A549 (cell line): ENCODE results near the gene BPIFB2. TPM values are rescaled to one million over a fixed set of nuclear protein-coding genes. Genes with fewer than 3 reads are reported as not detected.
"Not testable (repeated sequence)": the region's sequence is repeated elsewhere in the genome, so short reads cannot be mapped to it uniquely, and the experiment has no call there.

ENCODE experiments used
- ATAC-seq, 2 experiments: fragments of 200-7000 bp in 1 of 2; fragments of >200 bp in 1 of 2; cut with Nextera tagmentation in 1 of 2; cut with Tn5 transposase in 1 of 2; 3 replicates each; pipeline versions ENCODE4 v1.8.0 to v1.9.1; 2018 to 2020; ENCODE audit warnings: mild to moderate bottlenecking in 1 of 2, moderate library complexity in 1 of 2
- CTCF ChIA-PET: fragments of 300-600 bp; sonication (Branson Sonifier 250); formaldehyde crosslinking; extraction: SDS; loops from one replicate; lab custom pipeline; 2021; ENCODE audit warnings: antibody characterized with exemption, inconsistent platforms; lab: Yijun Ruan, JAX
- POLR2A ChIA-PET: fragments of 350-600 bp; formaldehyde crosslinking; extraction: SDS; loops from one replicate; lab custom pipeline; 2021; ENCODE audit warnings: antibody characterized with exemption, inconsistent platforms; lab: Yijun Ruan, JAX
- DNase-seq, 2 experiments: peaks; one replicate each; pipeline versions ENCODE4 v3.0.0 to v3.0.0-alpha.2; 2011 to 2016; ENCODE audit warnings: low read depth in 1 of 2, low spot score in 1 of 2
- FAIRE-seq: peaks from 2 replicates; lab custom pipeline; 2011; peaks lifted over from hg19 to GRCh38; lab: Jason Lieb, UNC
- H3K27ac ChIP-seq, 2 experiments: fragments of >200 bp; sonication (Bioruptor Twin); formaldehyde crosslinking; 3 replicates each; pipeline ENCODE4 v1.5.1; 2016 to 2017
- H3K4me1 ChIP-seq: fragments of >200 bp; sonication (Bioruptor Twin); formaldehyde crosslinking; 3 replicates; pipeline ENCODE4 v1.6.1; 2016
- H3K4me2 ChIP-seq: fragments of >200 bp; sonication (Bioruptor Twin); formaldehyde crosslinking; 3 replicates; pipeline ENCODE4 v1.6.1; 2016
- H3K4me3 ChIP-seq: fragments of >200 bp; sonication (Bioruptor Twin); formaldehyde crosslinking; 3 replicates; pipeline ENCODE4 v1.5.1; 2016
- H3K9me3 ChIP-seq: fragments of >200 bp; sonication (Bioruptor Twin); formaldehyde crosslinking; 3 replicates; pipeline ENCODE4 v1.6.1; 2016
- BCL3 ChIP-seq: fragments of >200 bp; sonication (Bioruptor Twin); formaldehyde crosslinking; IDR thresholded peaks from 3 replicates; pipeline ENCODE4 v1.6.1; 2016
- BHLHE40 ChIP-seq: IDR thresholded peaks from 2 replicates; pipeline ENCODE4 v1.6.1; 2012; ENCODE audit warnings: low read depth, low read length, inconsistent platforms
- CHD2 ChIP-seq: fragments of 150-350 bp; IDR thresholded peaks from 2 replicates; pipeline ENCODE4 v1.6.1; 2014; ENCODE audit warnings: low read length; ENCODE audit not compliant: partially characterized antibody
- CHD4 ChIP-seq: fragments of 200-600 bp; sonication (generic); IDR thresholded peaks from 2 replicates; pipeline ENCODE4 v1.6.1; 2016; ENCODE audit warnings: antibody characterized with exemption, mild to moderate bottlenecking, borderline replicate concordance
- EHF ChIP-seq: fragments of 250-450 bp; sonication (Bioruptor Pico); IDR thresholded peaks from 2 replicates; pipeline ENCODE4 v1.5.0; 2020; ENCODE audit warnings: mild to moderate bottlenecking
- EP300 ChIP-seq, 2 experiments: fragments of >200 bp; sonication (Bioruptor Twin); formaldehyde crosslinking; IDR thresholded peaks; 2 replicates in 1 of 2; 3 replicates in 1 of 2; pipeline ENCODE4 v1.6.1; 2016 to 2017
- FOSB ChIP-seq: fragments of 250-450 bp; sonication (Bioruptor Pico); IDR thresholded peaks from 2 replicates; pipeline ENCODE4 v1.5.0; 2020; ENCODE audit warnings: mild to moderate bottlenecking, moderate library complexity
- GATA3 ChIP-seq: IDR thresholded peaks from 2 replicates; pipeline ENCODE4 v1.6.1; 2012; ENCODE audit warnings: borderline replicate concordance
- HES2 ChIP-seq: fragments of >200 bp; sonication (Bioruptor Twin); formaldehyde crosslinking; IDR thresholded peaks from 2 replicates; pipeline ENCODE4 v1.6.1; 2016
- HMGXB4 ChIP-seq: fragments of 250-450 bp; sonication (Bioruptor Pico); IDR thresholded peaks from 2 replicates; pipeline ENCODE4 v1.5.0; 2021; ENCODE audit warnings: mild to moderate bottlenecking, moderate library complexity, borderline replicate concordance
- HOXB5 ChIP-seq: fragments of 250-450 bp; sonication (Bioruptor Pico); IDR thresholded peaks from 2 replicates; pipeline ENCODE4 v1.5.0; 2020; ENCODE audit warnings: mild to moderate bottlenecking, moderate library complexity
- JUN ChIP-seq, 2 experiments: fragments of >200 bp; sonication (Bioruptor Twin); formaldehyde crosslinking; IDR thresholded peaks; 2 replicates in 1 of 2; 3 replicates in 1 of 2; pipeline ENCODE4 v1.6.1; 2016 to 2017
- KDM5A ChIP-seq: fragments of 200-600 bp; sonication (generic); IDR thresholded peaks from 2 replicates; pipeline ENCODE4 v1.6.1; 2016; ENCODE audit warnings: antibody characterized with exemption, mild to moderate bottlenecking
- MAFK ChIP-seq: fragments of 450-650 bp; IDR thresholded peaks from 2 replicates; pipeline ENCODE4 v1.6.1; 2014; ENCODE audit not compliant: partially characterized antibody
- MAZ ChIP-seq: fragments of 150-350 bp; IDR thresholded peaks from 2 replicates; pipeline ENCODE4 v1.6.1; 2014; ENCODE audit warnings: antibody characterized with exemption, low read depth, low read length, borderline replicate concordance
- MYC ChIP-seq: IDR thresholded peaks from 2 replicates; pipeline ENCODE4 v1.6.1; 2012; ENCODE audit warnings: mild to moderate bottlenecking, inconsistent platforms, low read length, improper control_type of control experiment, borderline replicate concordance
- NPAS2 ChIP-seq: fragments of 250-450 bp; sonication (Bioruptor Pico); IDR thresholded peaks from 2 replicates; pipeline ENCODE4 v1.8.0; 2022; ENCODE audit warnings: mild to moderate bottlenecking, moderate library complexity, borderline replicate concordance
- PBX3 ChIP-seq: IDR thresholded peaks from 2 replicates; pipeline ENCODE4 v1.6.1; 2012
- POLR2A ChIP-seq: IDR thresholded peaks from 2 replicates; pipeline ENCODE4 v1.6.1; 2012; ENCODE audit warnings: mild to moderate bottlenecking, low read length
- RARB ChIP-seq: fragments of 250-450 bp; sonication (Bioruptor Pico); IDR thresholded peaks from 2 replicates; pipeline ENCODE4 v1.8.0; 2021; ENCODE audit warnings: mild to moderate bottlenecking, moderate library complexity
- RNF2 ChIP-seq: fragments of 200-600 bp; sonication (generic); IDR thresholded peaks from 2 replicates; pipeline ENCODE4 v1.6.1; 2016; ENCODE audit warnings: low read depth, mild to moderate bottlenecking, antibody characterized with exemption, moderate library complexity, borderline replicate concordance
- TFCP2L1 ChIP-seq: fragments of 250-450 bp; sonication (Bioruptor Pico); IDR thresholded peaks from 2 replicates; pipeline ENCODE4 v1.5.0; 2021; ENCODE audit warnings: mild to moderate bottlenecking
- TP53 ChIP-seq: fragments of 250-450 bp; sonication (Bioruptor Pico); IDR thresholded peaks from 2 replicates; pipeline ENCODE4 v1.5.0; 2021; ENCODE audit warnings: mild to moderate bottlenecking, moderate library complexity
- USF2 ChIP-seq: fragments of 450-650 bp; IDR thresholded peaks from 2 replicates; pipeline ENCODE4 v1.6.1; 2014; ENCODE audit warnings: antibody characterized with exemption
- ZFP36 ChIP-seq: fragments of 450-650 bp; IDR thresholded peaks from 2 replicates; pipeline ENCODE4 v1.6.1; 2014; ENCODE audit warnings: borderline replicate concordance; ENCODE audit not compliant: partially characterized antibody
- WGBS: methylation state at CpG from one replicate; pipeline ENCODE4 v1.1.6; 2017; ENCODE audit errors: missing lambda C conversion rate; 5-methylcytosine and 5-hydroxymethylcytosine counted together
- polyA plus RNA-seq, 4 experiments: library from polyadenylated mRNA; depleted of rRNA in 3 of 4; stranded (reverse); fragments of >200 nt; fragmentation: RNase III in 1 of 4; extraction: RNeasy Plus Mini Kit Qiagen cat#74134 plus additional on column Dnase treatment in 1 of 4; gene quantifications; 2 replicates in 3 of 4; 3 replicates in 1 of 4; pipeline ENCODE4 v1.2.3, GENCODE V29; 2011 to 2017

Gene BPIFB2
- polyA plus RNA-seq, 2 of the 4 experiments (the other 2 are of a cell fraction), result not detected

GRCh38 chr20:32960849-32961731, 46.4 kb upstream of the BPIFB2 start:
- no peak for FAIRE-seq

GRCh38 chr20:32962053-32962452, 45.5 kb upstream of the BPIFB2 start:
- no peak for DNase-seq
- peaks cover 10% of the 10 kb centered on the region; the same call in 1 of the 3 replicates for H3K9me3 ChIP-seq
- FAIRE-seq, result no peak
- CTCF ChIA-PET, result no interaction called here
- 36% methylated on average over 5 of the region's 5 CpGs for WGBS
- POLR2A ChIA-PET, result no interaction called here
- TF ChIP-seq RARB (CRISPR knock-in tag) (no peak), EP300 (IDR thresholded peaks at IDR 0.05) (no peak), MYC (no peak), RNF2 (no peak), POLR2A (no peak), USF2 (no peak), JUN (IDR thresholded peaks at IDR 0.05) (no peak), GATA3 (no peak), FOSB (CRISPR knock-in tag) (no peak), KDM5A (no peak), PBX3 (no peak), MAFK (no peak), EHF (CRISPR knock-in tag) (no peak), TFCP2L1 (CRISPR knock-in tag) (no peak), HMGXB4 (CRISPR knock-in tag) (no peak), HOXB5 (no peak)
- TF ChIP-seq, all 56 proteins: peak for 0
- ATAC-seq, result no peak
- no peaks in the 10 kb centered on the region for H3K4me1 ChIP-seq
- H3K4me2 ChIP-seq, result no peak overlapping the region
- H3K27ac ChIP-seq, result no peak overlapping the region
- H3K4me3 ChIP-seq, result no peak overlapping the region

More at GRCh38 chr20:32960849-32961731, 46.4 kb upstream of the BPIFB2 start:
- ChIA-PET CTCF (interaction anchor here (0.8 kb wide), 1 partner anchor 9 kb away, joined by 3 read pairs; no protein-coding TSS in a partner anchor), POLR2A (no interaction called here)
- DNase-seq, result no peak
- no peak; a peak in 2 of 6 replicates for ATAC-seq
- Histone ChIP-seq H3K9me3 (peaks cover 19% of the 10 kb centered on the region), H3K27ac (no peak overlapping the region), H3K4me1 (no peaks in the 10 kb centered on the region), H3K4me2 (no peak overlapping the region), H3K4me3 (no peak overlapping the region)
- 54% methylated on average over 25 of the region's 28 CpGs for WGBS
- no peak for TF ChIP-seq HES2
- no peak for TF ChIP-seq BCL3
- TF ChIP-seq TP53, result no peak
- TF ChIP-seq JUN (IDR thresholded peaks at IDR 0.05), result no peak
- TF ChIP-seq BHLHE40, result no peak
- no peak for TF ChIP-seq MAFK
- TF ChIP-seq NPAS2 (CRISPR knock-in tag), result no peak
- TF ChIP-seq HMGXB4 (CRISPR knock-in tag), result no peak
- TF ChIP-seq MAZ, result no peak
- no peak for TF ChIP-seq CHD2
- TF ChIP-seq ZFP36, result no peak
- no peak for TF ChIP-seq CHD4
- no peak for TF ChIP-seq EHF (CRISPR knock-in tag)

GRCh38 chr20:32962646-32963045, 44.9 kb upstream of the BPIFB2 start:
- POLR2A ChIA-PET, DNase-seq, H3K27ac ChIP-seq, ATAC-seq, H3K4me3 ChIP-seq, FAIRE-seq, H3K9me3 ChIP-seq, H3K4me2 ChIP-seq, H3K4me1 ChIP-seq: not testable (repeated sequence)
- 52% methylated on average over 11 of the region's 11 CpGs for WGBS
- CTCF ChIA-PET, result interaction anchor here (0.6 kb wide), 1 partner anchor 41 kb away, joined by 3 read pairs; no protein-coding TSS in a partner anchor
